Transverse colon (tissue), 4 donors: ENCODE measurements around the gene PTPN3. TPM values are rescaled to one million over a fixed set of nuclear protein-coding genes. Genes with fewer than 3 reads are reported as not detected.

Source experiments
- DNase-seq: peaks from one replicate; pipeline ENCODE4 v3.0.0-alpha.2; 2019
- H3K27ac ChIP-seq, 4 donors: fragments of 200-600 bp; sonication (generic); 2 replicates each; pipeline ENCODE4 v1.5.1; 2016 to 2018; ENCODE audit warnings: inconsistent platforms in 4 of 4
- H3K27me3 ChIP-seq: fragments of 200-600 bp; sonication (generic); 2 replicates; pipeline ENCODE4 v1.5.1; 2017; ENCODE audit warnings: inconsistent platforms
- H3K36me3 ChIP-seq, 4 donors: fragments of 200-600 bp; sonication (generic); 2 replicates each; pipeline ENCODE4 v1.5.1; 2017 to 2019; ENCODE audit warnings: inconsistent platforms in 4 of 4
- H3K4me1 ChIP-seq, 4 donors: fragments of 200-600 bp; sonication (generic); 2 replicates each; pipeline ENCODE4 v1.5.1; 2017 to 2020; ENCODE audit warnings: inconsistent platforms in 4 of 4
- H3K4me3 ChIP-seq, 4 donors: fragments of 200-600 bp; sonication (generic); 1 replicate in 1 of 4; 2 replicates in 3 of 4; pipeline versions ENCODE4 v1.5.1 to v1.6.1; 2017 to 2019; ENCODE audit warnings: inconsistent platforms in 4 of 4
- H3K9me3 ChIP-seq, 2 donors: fragments of 200-600 bp; sonication (generic); 2 replicates each; pipeline ENCODE4 v1.5.1; 2017 to 2019; ENCODE audit warnings: inconsistent platforms in 2 of 2
- EP300 ChIP-seq: sonication (generic); formaldehyde crosslinking; IDR thresholded peaks from one replicate; pipeline ENCODE4 v1.6.1; 2017; ENCODE audit warnings: antibody characterized with exemption, low read depth
- POLR2A ChIP-seq: fragments of 450-650 bp; IDR thresholded peaks from one replicate; pipeline ENCODE4 v1.6.1; 2016; ENCODE audit warnings: antibody characterized with exemption, mild to moderate bottlenecking, moderate library complexity
- POLR2AphosphoS5 ChIP-seq, 3 donors: sonication (generic); formaldehyde crosslinking; IDR thresholded peaks; one replicate each; pipeline ENCODE4 v1.6.1; 2016; ENCODE audit warnings: antibody characterized with exemption in 3 of 3
- WGBS, 2 donors: methylation state at CpG; one replicate each; pipeline ENCODE4 v1.1.5; 2018; ENCODE audit warnings: low coverage in 1 of 2; 5-methylcytosine and 5-hydroxymethylcytosine counted together
- in situ Hi-C, 4 donors: fragments of 200-750 bp; cut with MboI; loops; one replicate each; pipeline versions ENCODE4 v1.15.0 to v1.15.1; 2017; ENCODE audit warnings: low sequenced_read_pairs in 3 of 4, low pct_ligation_motif_present in 1 of 4, low pct_unique_long_range_greater_than_20kb in 1 of 4
- intact Hi-C: fragments of 100-400 bp; cut with DNase I; formaldehyde crosslinking; loops from one replicate; pipeline ENCODE4 v1.15.1; 2023; ENCODE audit warnings: low total_unique reads
- small RNA-seq, 4 donors: library from RNA; depleted of rRNA; stranded (forward); fragments of <200 nt; gene quantifications; one replicate each; pipeline ENCODE3, GENCODE V24; 2016
- total RNA-seq, 4 donors: library from RNA; depleted of rRNA; stranded (reverse); fragments of >200 nt; gene quantifications; one replicate each; pipeline ENCODE4 v1.1.0, GENCODE V29; 2016

Gene PTPN3
- total RNA-seq, 4 donors from 2014 or later: 12.7 to 27.0 (median 18.1) TPM

DNA sequence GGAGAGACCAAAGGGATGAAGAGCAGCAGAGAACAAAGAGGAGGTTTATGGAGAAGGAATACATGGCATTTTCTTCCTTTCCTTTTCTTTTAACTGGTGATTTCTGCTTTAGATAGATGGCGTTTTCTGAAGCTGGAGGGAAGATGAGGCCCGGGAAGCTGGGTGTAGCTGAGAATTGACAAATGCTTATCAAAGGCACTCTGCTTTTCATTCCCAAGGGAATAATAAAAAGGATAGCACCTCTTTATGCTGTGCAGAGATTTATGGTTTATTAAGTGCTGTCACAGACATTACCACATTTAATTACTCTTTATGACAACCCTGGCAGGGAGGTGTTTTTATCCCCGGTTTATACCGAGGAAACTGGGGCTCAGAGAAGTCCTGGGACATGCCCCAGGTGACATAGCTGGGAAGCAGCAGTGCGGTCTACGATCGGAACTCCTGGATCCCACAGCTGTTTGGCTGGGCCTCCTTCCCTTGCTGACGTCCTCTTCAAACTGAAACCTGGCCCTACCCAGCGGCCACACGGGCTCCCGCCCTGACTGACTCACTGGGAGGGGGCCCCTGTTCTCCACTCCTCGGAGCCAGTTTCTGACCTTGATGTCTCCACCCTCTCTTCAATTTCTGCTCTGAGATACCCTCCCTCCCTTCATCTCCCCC is 169.0 kb downstream of the PTPN3 start:
- H3K27me3 ChIP-seq: no peaks in the 10 kb centered on the region
- H3K9me3 ChIP-seq: no peaks in the 10 kb centered on the region
- in situ Hi-C loops (loop anchor here in 2 of 4 donors (10.0 kb wide), 2 partner anchors 84 to 134 kb away; no protein-coding TSS in a partner anchor), intact Hi-C loops (no loop called here)
- peak; percentile 82 for DNase-seq
- no peak overlapping the region for H3K4me3 ChIP-seq
- 36% methylated on average over 10 to 12 of the region's 12 CpGs for WGBS, 2 donors
- peak in 2 of 3 donors; percentile 40 to 41 for TF ChIP-seq POLR2AphosphoS5 (IDR thresholded peaks at IDR 0.05)
- peak; percentile 57 for TF ChIP-seq POLR2A
- TF ChIP-seq EP300: no peak
- peak overlapping the region; percentile 26 to 72 (median 56) for H3K27ac ChIP-seq
- no peaks in the 10 kb centered on the region for H3K36me3 ChIP-seq
- H3K4me1 ChIP-seq: peaks cover 0 to 26% (median 10%) of the 10 kb centered on the region in 4 donors

Small RNA genes within 50 kb of the gene (small RNA-seq; reads per million reads assigned to genes)
- gene MIR3927: 0 reads per million in 4 donors

Other genes with a start within 250 kb of the PTPN3 start
- 100 to 1,000 TPM in 3 of 4 donors, 10 to 100 TPM in 1; 76.8 to 159 (median 110) TPM for gene EPB41L4B, start 177.2 kb downstream of the PTPN3 start, total RNA-seq